ENCODE results near the gene CUZD1.

- TF ChIP-seq CTCF (conservative IDR thresholded peaks at IDR 0.05; ENCODE audit: low read length), result no peak
- no peak for TF ChIP-seq EZH2phosphoT487 (IDR thresholded peaks at IDR 0.05; ENCODE audit: borderline replicate concordance)
Measured at GRCh38 chr10:122786269-122786668, 59.4 kb downstream of the CUZD1 start.

Measured in Loucy (cell line).